Right renal cortex interstitium (tissue), 3 donors: ENCODE results near the gene C1orf174. TPM values are rescaled to one million over a fixed set of nuclear protein-coding genes. Genes with fewer than 3 reads are reported as not detected.

ENCODE experiments used
- DNase-seq, 3 donors: peaks; one replicate each; pipeline ENCODE4 v3.0.0-alpha.2; 2013; ENCODE audit warnings: low read depth in 3 of 3, low spot score in 2 of 3
- polyA plus RNA-seq, 3 donors: library from polyadenylated mRNA; unstranded; fragments of 120-200 nt; gene quantifications; one replicate each; pipeline ENCODE4 v1.2.1, GENCODE V29; 2013; ENCODE audit not compliant: insufficient read length in 3 of 3

C1orf174 gene
- polyA plus RNA-seq, 3 donors, result 24.9 to 28.6 (median 28.1) TPM

DNA sequence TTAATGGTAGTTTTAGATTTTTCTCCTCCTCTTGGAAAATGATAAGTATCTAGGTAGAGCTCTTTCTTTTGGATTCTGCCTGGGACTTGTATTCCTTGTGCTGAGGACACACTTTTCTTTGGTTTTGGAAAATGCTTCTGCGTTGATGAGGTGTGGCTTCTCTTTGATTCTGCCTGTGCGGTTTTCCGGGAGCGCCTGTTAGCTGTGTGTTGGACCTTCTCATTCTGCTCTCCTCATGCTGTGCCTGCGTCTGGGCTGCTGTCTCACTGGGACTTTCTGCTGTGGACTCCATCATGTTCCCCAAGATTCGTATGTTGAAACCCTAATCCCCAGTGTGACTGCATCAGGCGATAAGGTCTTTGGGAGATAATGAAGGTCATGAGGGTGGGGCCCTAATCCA lies 21.0 kb downstream of the C1orf174 start:
- no peak for DNase-seq

DNA sequence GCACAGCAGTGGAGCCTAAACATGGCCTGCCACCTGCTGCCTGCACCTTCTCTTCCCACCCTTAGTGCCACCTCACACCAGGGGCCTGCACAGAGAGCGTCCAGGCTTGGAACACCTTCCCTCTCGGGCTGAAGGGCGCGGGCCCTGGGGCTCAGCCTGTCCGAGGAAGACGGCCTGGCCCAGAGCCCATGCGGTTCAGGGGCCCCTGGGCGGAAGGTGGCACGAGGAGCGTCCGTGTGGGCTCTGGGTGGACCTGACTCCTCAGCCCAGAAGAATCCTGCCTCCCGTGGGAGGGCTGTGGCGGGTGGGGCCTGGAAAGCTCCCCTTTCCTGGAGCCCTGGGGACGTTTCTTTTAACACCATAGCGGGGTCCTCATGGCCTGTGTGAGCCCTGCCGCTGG lies 23.4 kb downstream of the C1orf174 start:
- no peak for DNase-seq

DNA sequence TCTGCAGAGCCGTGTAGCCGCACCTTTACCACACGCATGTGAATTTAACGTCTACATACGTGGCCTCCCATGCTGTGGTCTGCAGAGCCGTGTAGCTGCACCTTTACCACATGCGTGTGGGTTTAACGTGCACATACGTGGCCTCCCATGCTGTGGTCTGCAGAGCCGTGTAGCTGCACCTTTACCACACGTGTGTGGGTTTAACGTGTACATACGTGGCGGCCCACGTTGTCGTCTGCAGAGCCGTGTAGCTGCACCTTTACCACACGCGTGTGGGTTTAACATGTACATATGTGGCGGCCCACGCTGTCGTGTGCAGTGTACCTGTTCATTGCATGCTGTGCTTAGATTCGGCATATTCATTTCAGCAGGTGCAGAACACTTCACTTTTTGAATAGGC lies 25.3 kb downstream of the C1orf174 start:
- no peak for DNase-seq

DNA sequence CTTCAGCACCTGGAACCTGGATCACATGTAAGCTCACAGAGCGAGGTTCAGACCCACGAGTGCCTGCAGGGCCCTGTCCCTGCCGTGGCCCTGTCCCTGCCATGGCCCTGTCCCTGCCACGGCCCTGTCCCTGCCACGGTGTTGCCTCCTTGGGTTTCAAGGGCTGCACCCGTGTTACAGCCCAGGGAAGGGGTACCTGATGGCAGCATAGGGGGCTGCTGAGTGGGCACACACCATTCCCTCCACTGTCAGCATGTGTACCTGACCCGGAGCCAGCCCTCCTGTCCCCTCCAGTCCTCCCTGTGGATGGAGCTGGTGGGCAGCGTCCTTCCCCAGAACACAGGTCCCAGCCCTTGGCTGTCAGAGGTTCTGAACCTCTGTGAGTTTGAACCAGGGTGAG lies 27.5 kb downstream of the C1orf174 start:
- no peak for DNase-seq

DNA sequence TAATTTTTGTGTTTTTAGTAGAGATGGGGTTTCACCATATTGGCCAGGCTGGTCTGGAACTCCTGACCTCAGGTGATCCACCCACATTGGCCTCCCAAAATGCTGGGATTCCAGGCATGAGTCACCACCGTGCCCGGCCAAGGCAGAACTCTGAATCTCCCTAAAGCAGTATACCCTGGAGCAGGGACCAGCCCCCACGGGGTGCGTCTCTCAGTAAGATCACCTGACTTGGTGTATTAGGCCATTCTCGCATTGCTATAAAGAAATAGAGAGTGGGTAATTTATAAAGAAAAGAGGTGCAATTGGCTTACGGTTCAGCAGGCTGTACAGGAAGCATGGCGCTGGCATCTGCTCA lies 28.6 kb downstream of the C1orf174 start:
- DNase-seq, result no peak

DNA sequence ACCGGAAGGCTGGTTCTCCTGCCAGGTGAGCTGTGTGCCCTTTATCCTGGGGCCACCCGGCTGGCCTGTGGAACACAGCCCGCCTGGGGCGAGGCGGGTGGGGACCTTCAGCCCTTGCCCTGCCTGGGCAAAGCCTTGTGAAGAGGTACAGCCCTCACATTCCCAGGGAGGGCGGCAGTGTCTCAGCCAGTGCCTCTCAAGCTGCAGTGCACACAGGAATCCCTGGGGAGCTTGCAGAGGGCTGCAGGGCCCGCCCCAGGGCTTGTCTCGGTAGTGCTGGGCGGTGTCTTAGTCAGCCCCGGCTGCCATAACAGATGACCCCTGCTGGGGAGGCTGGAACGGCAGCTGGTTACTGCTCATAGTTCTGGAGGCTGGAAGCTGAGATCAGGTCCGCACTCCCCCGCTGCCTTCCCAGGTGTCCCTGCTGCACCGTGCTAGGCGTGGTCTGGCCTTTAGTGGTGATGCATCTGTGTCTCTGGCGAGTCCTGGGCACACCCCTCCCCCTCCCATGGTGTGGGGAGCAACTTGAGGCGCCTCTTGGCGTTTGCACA lies 30.2 kb downstream of the C1orf174 start:
- DNase-seq, result no peak

DNA sequence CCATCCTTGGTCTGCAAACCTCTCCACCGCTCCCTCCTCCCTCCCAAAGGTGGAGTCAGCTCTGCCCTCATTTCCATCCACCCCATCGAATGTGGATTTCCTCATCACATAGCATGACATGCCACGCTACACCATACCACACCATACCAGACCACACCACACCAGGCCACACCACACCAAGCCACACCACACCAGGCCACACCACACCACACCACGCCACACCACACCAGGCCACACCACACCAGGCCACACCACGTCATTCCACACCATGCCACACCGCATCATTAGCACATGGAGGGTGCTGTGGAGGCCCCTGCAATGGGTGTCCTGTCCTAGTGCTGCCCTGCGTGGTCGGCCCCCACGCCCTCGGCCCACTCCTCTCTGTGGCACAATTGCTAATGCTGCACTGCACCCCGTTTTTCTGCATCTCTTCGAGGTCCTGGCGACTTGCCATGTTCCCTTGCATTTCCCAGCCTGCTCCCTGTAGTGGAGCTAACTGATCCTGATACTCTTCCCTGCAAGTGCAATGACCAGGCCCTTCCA lies 31.5 kb downstream of the C1orf174 start:
- no peak for DNase-seq

DNA sequence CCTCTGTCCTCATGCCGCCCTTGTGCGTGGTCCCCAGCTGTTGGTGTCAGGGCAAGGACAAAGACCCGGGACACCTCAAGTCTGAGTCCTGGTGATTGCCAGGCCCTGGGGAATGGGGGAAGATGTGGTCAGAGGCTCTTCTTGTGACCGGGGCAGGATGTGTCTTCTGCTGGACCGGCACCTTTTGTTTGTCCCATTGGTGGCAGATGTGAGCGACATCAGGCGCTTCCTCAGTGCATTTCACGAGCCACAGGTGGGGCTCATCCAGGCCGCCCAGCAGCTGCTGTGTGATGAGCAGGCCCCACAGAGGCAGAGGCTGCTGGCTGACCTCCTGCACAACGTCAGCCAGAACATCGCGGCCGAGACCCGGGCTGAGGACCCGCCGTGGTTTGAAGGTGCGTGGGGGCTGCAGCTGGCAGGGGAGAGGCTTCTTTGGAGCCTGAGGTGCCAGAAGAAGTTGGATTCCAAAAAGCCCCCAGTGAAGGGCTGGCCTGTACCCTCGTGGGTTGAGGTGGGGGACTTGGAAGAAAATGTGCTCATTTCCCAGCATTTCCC lies 34.4 kb downstream of the C1orf174 start:
- DNase-seq, result no peak

DNA sequence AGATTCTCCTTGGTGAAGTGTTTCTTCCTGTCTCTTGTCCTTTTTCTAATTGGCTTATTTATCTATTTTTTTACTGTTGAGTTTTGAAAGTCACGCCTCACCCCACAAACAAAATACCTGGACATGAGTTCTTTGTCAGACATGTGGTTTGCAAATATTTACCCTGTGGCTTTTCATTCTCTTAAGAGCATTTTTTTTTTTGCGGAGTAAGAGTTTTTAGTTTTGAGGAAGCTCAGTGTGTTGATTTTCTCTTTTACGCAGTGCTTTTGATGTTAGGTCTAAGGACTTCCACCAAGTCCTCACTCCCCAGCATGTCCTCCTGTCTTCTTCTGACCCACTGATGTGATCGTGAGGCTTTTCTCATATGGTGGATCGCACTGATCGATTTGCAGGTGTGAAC lies 35.2 kb downstream of the C1orf174 start:
- no peak for DNase-seq

DNA sequence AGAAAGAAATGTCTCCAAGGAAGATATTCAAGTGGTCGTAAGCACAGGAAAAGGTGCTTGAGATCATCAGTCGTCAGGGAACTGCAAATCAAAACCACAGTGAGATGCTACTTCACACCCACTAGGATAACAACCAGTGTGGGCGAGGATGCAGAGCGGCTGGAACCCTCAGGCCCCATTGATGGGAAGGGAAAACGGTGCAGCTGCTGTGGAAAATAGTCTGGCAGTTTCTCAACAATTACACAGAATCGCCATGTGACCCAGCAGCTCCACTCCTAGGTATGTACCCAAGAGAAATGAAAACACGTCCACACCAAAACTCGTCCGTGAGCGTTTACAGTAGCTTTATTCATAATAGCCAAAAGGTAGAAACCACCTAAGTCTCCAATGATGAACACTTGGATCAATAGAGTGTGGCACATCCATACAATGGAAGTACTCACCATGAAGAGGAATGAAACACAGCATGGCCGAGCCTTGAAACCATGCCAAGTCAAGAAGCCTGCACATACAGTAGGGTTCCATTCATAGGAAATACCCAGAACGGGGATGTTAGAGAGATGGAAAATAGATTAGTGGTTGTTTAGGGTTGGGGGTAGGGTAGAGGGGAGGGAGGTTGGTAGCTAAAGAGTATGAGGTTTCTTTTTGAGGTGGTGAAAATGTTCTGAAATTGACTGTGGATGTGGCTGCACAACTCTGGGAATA lies 36.7 kb downstream of the C1orf174 start:
- no peak for DNase-seq

DNA sequence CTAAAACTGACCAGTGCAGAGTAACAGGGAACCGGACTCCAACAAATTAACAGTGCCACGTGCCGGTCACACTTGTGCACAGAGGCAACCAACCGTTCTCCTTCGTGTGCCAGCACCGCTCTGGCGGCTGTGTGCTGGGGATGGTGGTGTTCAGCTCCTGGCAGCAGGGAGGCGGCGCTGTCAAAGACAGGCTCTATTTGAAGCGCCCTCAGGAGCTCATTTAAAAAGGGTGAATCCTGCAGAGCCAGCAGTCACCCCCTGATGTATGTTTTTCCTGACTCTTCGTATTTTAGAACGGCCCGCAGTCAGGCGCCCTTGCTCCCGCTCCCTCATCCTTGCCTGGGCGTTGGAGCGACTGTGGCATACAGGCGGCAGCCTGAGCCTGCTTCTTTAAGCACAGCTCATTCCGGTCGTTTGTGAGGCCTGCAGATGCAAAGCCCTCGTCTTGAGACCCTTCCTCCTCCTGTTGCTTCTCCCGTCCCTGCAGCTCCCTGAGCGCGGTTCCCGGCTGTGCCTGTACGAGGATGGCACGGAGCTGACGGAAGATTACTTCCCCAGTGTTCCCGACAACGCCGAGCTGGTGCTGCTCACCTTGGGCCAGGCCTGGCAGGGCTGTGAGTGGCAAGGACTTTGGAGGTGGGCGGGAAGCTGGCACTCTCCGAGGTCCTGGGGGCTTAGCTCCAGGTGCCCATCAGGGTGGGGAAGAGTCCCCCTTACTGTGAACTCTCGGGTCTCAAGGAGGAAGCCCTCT lies 41.7 kb downstream of the C1orf174 start:
- no peak for DNase-seq

DNA sequence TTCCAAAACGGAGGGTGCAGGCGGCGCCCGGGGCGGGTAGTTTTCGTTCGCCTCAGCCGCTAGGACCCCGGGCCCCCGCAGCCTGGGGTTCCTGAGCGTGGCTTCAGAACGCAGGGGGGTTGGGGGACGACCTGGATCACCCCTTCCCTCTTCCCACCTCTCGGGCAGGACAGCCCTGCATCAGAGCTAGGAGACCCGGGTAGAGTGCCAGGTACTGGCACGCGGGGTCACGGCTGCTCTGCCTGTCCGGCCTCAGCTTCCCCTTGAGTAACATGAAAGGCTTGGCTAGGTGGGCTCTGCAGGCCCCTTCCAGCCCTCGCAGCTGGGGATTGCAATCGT lies 42.3 kb downstream of the C1orf174 start:
- DNase-seq, result no peak

DNA sequence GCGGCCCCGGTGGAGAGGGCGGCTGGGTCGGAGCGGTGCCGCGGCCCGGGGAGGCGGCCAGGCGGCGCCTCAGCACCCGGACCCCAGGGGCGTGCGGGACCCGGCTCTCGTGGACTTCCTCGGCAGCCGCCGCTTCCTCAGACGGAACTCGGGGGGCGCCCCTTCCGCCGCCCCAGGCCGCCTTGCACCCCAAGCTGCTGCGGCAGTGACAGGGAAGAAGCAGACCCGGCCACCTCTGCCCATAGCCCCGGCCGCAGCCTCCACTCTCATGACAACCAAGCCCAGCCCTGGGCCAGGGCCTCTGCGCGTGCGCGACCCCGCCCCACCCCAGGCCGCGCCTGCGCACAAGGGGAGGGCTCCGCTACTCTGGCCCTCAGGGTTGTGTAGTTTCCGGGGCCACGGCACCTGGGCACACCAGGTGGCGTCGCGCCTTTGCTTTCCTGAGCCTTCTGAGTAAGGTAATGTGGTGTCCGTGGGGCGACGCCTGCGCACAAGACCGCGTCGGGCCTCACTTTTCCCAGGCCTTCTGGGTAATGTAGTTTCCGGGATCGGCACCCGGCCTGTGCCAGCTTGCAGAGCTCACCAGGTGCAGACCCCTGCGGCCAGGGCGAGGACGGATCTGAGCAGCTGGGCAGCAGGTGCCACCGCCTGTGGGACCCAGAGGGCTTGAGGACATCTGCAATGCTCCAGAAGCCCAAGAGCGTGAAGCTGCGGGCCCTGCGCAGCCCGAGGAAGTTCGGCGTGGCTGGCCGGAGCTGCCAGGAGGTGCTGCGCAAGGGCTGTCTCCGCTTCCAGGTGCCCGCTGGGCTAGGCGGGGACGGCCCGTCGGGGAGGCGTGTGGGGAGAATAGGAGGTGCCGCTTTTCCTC lies 42.9 kb downstream of the C1orf174 start, which contains the start of the genes CEP104 and DFFB:
Gene CEP104 (minus strand): TSS at position 289 of the 868 bp plus-strand sequence. CDS start 4,804 bp downstream, outside the sequence.
Gene DFFB (plus strand): TSS at position 554 of the 868 bp plus-strand sequence. CDS start 128 bp downstream, at position 682.
- DNase-seq, result peak; percentile 82 to 90 (median 88)

DNA sequence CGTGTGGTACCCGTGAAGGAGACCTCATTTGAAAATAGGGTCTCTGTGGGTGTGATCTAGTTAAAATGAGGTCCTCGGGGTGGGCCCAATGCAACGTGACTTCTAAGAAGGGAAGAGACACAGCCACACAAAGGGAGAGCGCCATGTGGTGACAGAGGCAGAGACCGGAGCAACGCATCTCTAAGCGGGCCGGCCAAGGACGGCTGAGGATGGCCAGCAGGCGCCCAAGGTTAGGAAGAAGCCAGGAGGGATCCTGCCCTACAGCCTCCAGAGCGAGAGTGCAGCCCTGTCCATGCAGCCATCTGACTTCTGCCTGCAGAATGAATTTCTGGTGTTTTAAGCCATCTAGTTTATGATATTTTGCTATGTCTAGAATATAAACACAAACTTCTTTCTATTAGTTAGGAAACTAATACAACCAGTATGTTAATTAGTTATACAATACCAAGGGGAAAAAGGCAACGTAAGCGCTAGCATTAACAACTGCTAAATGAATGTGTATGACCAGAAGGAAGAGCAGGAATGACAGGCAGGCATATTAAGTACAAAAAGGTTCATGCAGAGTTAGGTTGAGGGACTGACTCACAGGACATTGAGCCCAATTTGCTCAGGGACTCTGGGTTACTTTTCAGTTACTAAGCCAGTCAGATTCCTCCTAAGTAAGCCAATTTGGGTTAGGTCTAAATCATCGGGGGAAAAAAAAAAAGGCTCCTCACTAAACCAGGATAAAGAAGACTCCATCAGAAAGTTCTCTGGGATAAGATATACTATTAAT lies 47.2 kb downstream of the C1orf174 start:
- DNase-seq, result no peak

DNA sequence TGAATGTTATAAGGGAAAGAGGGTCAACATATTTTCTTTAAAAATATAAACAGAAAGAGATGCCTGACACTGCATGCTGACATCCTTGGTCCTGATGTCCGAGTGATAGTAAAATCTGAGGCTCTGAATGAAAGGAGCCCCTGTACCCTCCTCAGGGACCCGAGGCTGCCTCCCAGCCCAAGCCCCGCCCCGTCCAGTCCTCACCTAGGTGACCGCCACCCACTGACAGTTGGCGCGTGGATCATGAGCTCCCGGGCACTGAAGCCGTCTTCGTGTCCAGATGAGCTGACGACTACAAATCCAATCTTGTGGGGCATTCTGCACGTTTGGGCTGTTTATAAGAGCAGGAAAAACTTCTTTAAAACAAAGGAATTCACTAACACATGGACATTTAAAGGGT lies 48.0 kb downstream of the C1orf174 start:
- DNase-seq, result no peak

DNA sequence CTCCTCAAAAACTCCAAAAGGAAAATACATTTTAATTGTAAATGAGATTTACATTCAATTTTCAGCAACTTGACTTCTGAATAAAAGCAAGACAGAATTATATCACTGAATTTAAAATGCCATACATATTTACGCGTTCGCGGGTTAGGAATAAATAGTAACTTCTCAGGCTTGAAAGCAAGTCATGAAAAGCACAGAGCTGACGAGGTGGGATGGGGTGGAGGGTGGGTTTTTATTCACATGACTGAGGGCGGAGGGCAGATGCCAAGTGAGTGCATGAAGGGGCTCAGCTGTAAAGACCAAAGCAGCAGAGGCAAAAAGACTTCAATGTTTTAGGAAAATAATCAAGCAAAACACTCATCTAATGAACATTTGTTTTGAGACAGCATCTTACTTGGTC lies 48.8 kb downstream of the C1orf174 start:
- no peak for DNase-seq

DNA sequence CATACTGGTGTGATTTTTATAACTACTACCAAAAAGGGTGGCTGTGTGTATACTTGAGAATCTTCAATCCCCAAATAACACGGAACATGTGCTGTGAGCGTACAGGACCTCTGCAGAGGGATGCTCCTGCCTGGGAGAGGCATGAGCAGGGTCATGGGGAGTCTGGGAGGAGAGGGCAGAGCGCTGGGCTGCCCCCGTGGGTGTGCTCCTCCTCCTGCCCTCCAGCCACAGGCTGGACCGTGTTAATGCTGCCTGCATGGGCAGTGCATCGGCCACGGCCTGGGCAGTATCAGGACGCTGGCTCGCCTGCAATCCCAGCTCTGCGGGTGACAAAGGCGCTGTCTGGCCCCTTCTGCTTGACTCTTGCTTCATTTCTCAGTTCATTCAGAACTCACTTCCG lies 49.2 kb downstream of the C1orf174 start:
- no peak for DNase-seq

DNA sequence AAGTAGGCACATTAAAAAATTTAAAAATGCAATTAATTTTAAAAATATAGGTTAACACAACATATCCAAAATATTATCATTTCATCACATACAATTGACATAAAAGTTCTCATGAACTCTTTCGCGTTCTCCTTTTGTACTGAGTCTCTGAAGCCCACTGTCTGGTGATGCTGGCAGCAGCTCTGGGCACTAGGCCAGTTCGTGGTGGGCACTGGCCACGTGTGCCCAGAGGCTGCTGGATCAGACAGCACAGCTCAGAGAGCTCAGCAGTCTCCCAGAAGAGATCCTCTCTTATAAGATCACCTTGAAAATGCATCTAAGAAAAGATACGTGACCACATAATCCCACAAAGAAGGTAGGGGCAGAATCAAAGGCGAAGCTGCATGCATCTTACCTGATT lies 53.0 kb downstream of the C1orf174 start:
- DNase-seq, result no peak

DNA sequence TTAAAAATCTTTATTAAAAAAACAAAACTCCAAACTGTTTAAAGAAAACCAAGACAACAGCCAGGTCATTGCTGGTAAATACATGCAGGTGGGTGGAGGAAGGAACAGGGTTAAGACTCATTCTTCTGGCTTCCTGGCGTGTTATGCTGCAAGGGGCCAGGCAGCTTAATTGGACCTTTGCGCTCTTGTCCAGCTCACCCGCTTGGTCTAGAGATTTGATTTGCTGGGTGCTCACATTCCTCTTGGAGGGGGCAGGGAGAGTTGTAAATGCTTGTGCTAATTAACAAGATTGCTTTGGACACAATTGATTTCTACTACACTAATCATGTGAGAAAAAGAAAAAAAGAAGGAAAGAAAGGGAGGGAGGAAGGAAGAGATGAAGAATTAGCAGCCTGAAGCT lies 53.5 kb downstream of the C1orf174 start:
- DNase-seq, result no peak

DNA sequence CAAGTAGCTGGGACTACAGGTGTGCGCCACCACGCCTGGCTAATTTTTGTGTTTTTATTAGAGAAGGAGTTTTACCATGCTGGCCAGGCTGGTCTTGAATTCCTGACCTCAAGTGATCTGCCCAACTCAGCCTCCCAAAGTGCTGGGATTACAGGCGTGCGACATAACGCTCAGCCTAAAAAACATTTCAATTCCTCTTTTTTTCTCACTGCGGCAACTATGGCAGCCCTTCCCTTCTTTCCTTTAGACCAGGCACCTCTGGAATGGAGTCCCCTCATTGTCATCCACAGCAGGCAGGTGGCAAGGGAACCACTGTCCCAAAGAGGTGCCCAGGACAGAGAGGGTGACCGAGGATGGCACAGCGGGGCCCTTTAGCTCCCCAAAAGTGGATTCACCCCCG lies 57.2 kb downstream of the C1orf174 start:
- no peak for DNase-seq
